Hepatocyte (in vitro differentiated cells): Measurements from ENCODE around the gene PRAC2.

Experiments
- EZH2 ChIP-seq: fragments of 200-600 bp; sonication (generic); IDR thresholded peaks from 2 replicates; pipeline ENCODE4 v1.6.1; 2016; ENCODE audit warnings: antibody characterized with exemption, mild to moderate bottlenecking, borderline replicate concordance
- TF ChIP-seq, protein P1 (sequence below): fragments of 200-600 bp; sonication (generic); IDR thresholded peaks from 2 replicates; pipeline ENCODE4 v1.5.1; 2016; ENCODE audit warnings: antibody characterized with exemption, mild to moderate bottlenecking; ENCODE audit not compliant: poor library complexity

DNA sequence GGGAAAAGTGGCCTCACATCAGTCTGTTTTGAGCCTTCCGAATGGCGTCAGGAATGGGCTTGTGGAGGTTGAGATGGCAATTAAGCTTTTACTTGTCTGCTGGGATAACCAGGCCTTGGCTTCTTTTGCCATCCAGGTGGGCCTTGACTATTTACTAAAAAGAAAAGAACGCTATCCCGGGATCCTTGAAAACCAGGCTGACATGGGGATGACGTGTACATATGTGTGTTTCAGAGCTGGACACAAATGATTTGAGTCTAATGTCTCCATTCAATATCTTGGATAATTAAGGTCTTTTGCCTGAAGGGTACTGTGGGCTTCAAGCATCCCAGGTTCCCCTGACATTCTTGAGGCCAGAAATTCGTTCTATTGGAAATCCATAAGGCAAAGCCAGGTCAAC, 38.1 kb downstream of the PRAC2 start:
- TF ChIP-seq, protein P1, sequence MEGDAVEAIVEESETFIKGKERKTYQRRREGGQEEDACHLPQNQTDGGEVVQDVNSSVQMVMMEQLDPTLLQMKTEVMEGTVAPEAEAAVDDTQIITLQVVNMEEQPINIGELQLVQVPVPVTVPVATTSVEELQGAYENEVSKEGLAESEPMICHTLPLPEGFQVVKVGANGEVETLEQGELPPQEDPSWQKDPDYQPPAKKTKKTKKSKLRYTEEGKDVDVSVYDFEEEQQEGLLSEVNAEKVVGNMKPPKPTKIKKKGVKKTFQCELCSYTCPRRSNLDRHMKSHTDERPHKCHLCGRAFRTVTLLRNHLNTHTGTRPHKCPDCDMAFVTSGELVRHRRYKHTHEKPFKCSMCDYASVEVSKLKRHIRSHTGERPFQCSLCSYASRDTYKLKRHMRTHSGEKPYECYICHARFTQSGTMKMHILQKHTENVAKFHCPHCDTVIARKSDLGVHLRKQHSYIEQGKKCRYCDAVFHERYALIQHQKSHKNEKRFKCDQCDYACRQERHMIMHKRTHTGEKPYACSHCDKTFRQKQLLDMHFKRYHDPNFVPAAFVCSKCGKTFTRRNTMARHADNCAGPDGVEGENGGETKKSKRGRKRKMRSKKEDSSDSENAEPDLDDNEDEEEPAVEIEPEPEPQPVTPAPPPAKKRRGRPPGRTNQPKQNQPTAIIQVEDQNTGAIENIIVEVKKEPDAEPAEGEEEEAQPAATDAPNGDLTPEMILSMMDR = no peak
- no peak for TF ChIP-seq EZH2
